GM19328 (cell line): Measurements from ENCODE around the gene MAGEA12.
"Not testable (repeated sequence)": the region's sequence is repeated elsewhere in the genome, so short reads cannot be mapped to it uniquely, and the experiment has no call there.

Source experiments
- ATAC-seq: cut with Tn5 transposase; IDR thresholded peaks from one replicate; pipeline ENCODE4 v1.9.1; 2021; ENCODE audit warnings: mild to moderate bottlenecking, moderate library complexity; ENCODE audit not compliant: unreplicated experiment

The MAGEA12 gene

DNA sequence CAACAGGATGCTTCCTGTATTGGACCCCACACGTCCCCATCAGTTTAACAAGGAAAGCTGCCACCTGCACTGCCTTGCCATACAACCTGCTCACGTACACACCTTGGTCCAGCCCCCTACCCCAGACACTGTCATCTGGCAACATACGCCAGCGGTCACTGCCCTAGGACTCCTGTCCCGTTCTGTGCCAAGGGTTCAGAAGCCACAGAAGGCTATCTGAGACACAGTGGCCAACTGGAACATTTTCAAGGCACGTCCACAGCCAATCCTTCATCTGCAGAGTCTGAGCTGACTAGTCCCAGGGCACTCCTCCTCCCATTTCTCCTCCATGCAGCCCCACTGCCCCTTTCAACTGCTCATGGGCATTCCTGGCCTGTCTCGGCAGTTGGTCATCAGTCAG is 28.0 kb downstream of the MAGEA12 start:
- ATAC-seq, result not testable (repeated sequence)

DNA sequence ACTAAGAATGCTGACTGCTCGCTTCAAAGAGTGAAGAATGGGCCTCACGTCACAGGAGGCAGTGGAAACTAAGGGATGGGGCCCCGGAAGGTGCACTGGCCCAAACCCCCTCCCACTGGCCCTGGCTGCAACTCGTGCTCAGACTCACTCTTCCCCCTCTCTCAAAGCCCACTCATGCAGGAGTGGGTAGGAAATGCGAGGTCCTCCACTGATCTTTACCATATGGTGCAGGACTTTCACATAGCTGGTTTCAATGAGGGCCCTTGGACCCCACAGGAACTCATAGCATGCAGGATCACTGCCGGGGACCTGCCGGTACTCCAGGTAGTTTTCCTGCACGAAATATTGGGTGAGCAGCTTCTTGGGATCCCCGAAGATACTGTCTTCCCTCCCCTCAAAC is 33.0 kb downstream of the MAGEA12 start:
- not testable (repeated sequence) for ATAC-seq

GRCh38 chrX:152769549-152770289 is 36.2 kb downstream of the MAGEA12 start, which contains the start of gene MAGEA6:
Gene MAGEA6, minus strand, starts transcription at chrX:152769689. Its CDS starts 2,039 bp downstream, at chrX:152767650.
- ATAC-seq, result not testable (repeated sequence)

DNA sequence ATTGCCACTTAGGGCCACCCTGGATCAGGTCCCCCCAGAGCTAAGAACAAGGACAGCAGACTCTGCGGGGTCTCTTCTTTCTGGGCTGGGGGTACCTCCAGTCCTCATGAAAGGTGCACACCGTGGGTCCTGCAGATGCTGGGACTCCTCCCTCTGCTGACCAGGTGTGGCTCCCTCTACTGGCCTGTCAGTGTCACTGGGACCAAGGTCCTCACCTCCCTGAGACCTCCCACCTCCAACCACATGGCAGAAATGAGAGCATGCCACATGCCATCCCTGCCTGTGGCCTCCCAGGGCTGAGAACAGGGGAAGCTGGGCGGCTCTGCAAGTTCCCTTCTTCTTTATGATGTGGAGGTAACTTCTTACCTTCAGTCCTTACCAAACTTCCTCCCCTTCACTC is 53.5 kb downstream of the MAGEA12 start:
- peak; percentile 83 for ATAC-seq
